GM21786 (cell line): ENCODE measurements around the gene ZDHHC14.
A peak's percentile ranks its signal among the peaks of the same experiment; 100 is the strongest.

Source experiments
- ATAC-seq: cut with Tn5 transposase; IDR thresholded peaks from one replicate; pipeline ENCODE4 v1.9.1; 2021; ENCODE audit not compliant: unreplicated experiment

Gene ZDHHC14

GRCh38 chr6:157530126-157530525 lies 149.1 kb downstream of the ZDHHC14 start:
- ATAC-seq = no peak

GRCh38 chr6:157530724-157531168 lies 149.8 kb downstream of the ZDHHC14 start:
- no peak for ATAC-seq

- ATAC-seq = no peak
Observed at GRCh38 chr6:157531169-157531985, 150.4 kb downstream of the ZDHHC14 start.

- no peak for ATAC-seq
Observed at GRCh38 chr6:157531986-157532365, 151.0 kb downstream of the ZDHHC14 start.

- ATAC-seq = no peak
Observed at GRCh38 chr6:157533048-157533871, 152.3 kb downstream of the ZDHHC14 start.

- no peak for ATAC-seq
Observed at GRCh38 chr6:157534134-157534871, 153.3 kb downstream of the ZDHHC14 start.

GRCh38 chr6:157534977-157535339 lies 154.0 kb downstream of the ZDHHC14 start:
- no peak for ATAC-seq

- peak; percentile 62 for ATAC-seq
Observed at GRCh38 chr6:157535340-157536222, 154.6 kb downstream of the ZDHHC14 start.

- no peak for ATAC-seq
Observed at GRCh38 chr6:157536223-157536545, 155.2 kb downstream of the ZDHHC14 start.

GRCh38 chr6:157537556-157537955 lies 156.6 kb downstream of the ZDHHC14 start:
- ATAC-seq = no peak

- peak; percentile 38 for ATAC-seq
Observed at GRCh38 chr6:157538168-157538567, 157.2 kb downstream of the ZDHHC14 start.

GRCh38 chr6:157538698-157539097 lies 157.7 kb downstream of the ZDHHC14 start:
- no peak for ATAC-seq

- no peak for ATAC-seq
Observed at GRCh38 chr6:157539421-157539822, 158.4 kb downstream of the ZDHHC14 start.

GRCh38 chr6:157539900-157540752 lies 159.1 kb downstream of the ZDHHC14 start:
- no peak for ATAC-seq

GRCh38 chr6:157541618-157542413 lies 160.8 kb downstream of the ZDHHC14 start:
- ATAC-seq = no peak

GRCh38 chr6:157542414-157543160 lies 161.6 kb downstream of the ZDHHC14 start:
- no peak for ATAC-seq

- no peak for ATAC-seq
Observed at GRCh38 chr6:157546321-157546720, 165.3 kb downstream of the ZDHHC14 start.

- ATAC-seq = no peak
Observed at GRCh38 chr6:157547112-157547511, 166.1 kb downstream of the ZDHHC14 start.
